ENCODE results near the gene OOSP1.

OOSP1 gene

DNA sequence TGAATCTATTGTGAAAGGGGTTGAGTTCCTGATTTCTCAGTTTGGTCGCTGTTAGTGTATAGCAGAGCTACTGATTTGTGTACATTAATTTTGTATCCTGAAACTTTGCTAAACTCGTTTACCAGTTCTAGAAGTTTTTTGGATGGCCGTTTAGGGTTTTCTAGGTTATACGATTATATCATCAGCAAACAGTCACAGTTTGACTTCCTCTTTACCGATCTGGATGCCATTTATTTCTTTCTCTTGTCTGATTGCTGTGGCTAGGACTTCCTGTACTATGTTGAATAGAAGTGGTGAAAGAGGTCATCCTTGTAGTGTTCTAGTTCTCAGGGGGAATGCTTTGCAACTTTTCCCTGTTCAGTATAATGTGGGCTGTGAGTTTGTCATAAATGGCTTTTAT lies 54.2 kb downstream of the OOSP1 start:
- no peak overlapping the region for H3K4me3 ChIP-seq (replicated peaks; ENCODE audit: low read depth, low read length)
- no peak for TF ChIP-seq CTCF (IDR thresholded peaks at IDR 0.05; ENCODE audit: insufficient read depth, low read length, poor library complexity, severe bottlenecking)
- no peaks in the 10 kb centered on the region for H3K36me3 ChIP-seq (ENCODE audit: control insufficient read depth, insufficient read depth, low read length)
- DNase-seq (ENCODE audit: extremely low read depth, insufficient read length), result no peak
- no peaks in the 10 kb centered on the region for H3K27me3 ChIP-seq (replicated peaks; ENCODE audit: control insufficient read depth, insufficient read depth, low read length)

DNA sequence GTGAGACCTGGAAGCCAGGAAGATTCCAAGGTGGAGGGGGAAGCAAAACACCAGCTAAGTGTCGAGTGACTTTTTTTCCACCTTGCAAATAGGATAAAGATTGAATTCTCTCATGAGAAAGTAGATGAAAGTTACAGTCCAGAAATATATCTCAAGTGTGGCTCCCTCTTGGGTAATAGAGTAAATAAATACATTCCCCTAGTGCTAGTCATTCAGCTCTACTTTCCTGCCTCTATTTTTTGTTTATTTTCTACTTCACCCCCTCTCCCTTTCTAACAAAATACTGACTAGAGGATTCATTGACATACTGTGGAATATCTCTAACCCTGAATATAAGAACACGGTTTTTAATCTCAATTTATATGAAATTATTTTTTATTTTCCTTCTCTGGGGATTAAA lies 59.6 kb downstream of the OOSP1 start:
- Histone ChIP-seq H3K4me3 (replicated peaks; ENCODE audit: low read depth, low read length) (no peak overlapping the region), H3K27me3 (replicated peaks; ENCODE audit: control insufficient read depth, insufficient read depth, low read length) (no peaks in the 10 kb centered on the region), H3K36me3 (ENCODE audit: control insufficient read depth, insufficient read depth, low read length) (no peaks in the 10 kb centered on the region)
- no peak for DNase-seq (ENCODE audit: extremely low read depth, insufficient read length)
- TF ChIP-seq CTCF (IDR thresholded peaks at IDR 0.05; ENCODE audit: insufficient read depth, low read length, poor library complexity, severe bottlenecking), result no peak

DNA sequence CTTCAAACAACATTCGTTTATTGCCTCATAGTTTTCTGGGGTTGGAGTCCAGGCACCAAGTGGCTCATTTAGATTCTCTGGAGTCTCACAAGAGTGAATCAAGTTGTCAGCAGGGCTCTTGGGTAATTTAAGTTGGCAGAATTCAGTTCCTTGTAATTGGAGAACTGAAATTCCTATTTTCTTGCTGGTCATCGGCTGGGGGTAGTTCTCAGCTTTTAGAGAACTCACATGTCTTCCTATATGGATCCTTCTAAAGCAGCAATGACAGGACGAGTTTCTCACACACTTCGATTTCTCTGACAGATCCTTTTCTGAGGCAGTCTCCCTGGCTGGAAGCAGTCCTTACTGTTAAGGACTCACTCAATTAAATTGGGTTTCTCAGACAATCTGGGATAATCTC lies 61.5 kb downstream of the OOSP1 start:
- no peaks in the 10 kb centered on the region for H3K27me3 ChIP-seq (replicated peaks; ENCODE audit: control insufficient read depth, insufficient read depth, low read length)
- DNase-seq (ENCODE audit: extremely low read depth, insufficient read length), result no peak
- no peaks in the 10 kb centered on the region for H3K36me3 ChIP-seq (ENCODE audit: control insufficient read depth, insufficient read depth, low read length)
- TF ChIP-seq CTCF (IDR thresholded peaks at IDR 0.05; ENCODE audit: insufficient read depth, low read length, poor library complexity, severe bottlenecking), result no peak
- H3K4me3 ChIP-seq (replicated peaks; ENCODE audit: low read depth, low read length), result no peak overlapping the region

DNA sequence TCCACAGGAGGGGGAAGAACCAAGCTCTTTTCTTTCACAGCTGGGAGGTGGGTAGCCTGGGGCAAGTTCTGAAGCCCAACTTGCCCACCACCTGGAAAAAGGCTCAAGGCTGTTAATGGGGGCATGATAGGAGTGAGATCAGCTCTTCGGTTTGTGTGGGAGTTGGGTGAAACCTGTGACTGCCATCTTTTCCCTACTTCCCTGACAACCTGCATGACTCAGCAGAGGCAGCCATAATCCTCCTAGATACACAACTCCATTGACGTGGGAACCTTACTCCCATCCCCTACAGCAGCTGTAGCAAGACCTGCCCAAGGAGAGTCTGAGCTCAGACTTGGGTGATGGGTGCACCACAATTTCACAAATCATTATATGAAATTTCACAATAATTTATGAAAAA lies 65.5 kb downstream of the OOSP1 start:
- Histone ChIP-seq H3K27me3 (replicated peaks; ENCODE audit: control insufficient read depth, insufficient read depth, low read length) (no peaks in the 10 kb centered on the region), H3K4me3 (replicated peaks; ENCODE audit: low read depth, low read length) (no peak overlapping the region), H3K36me3 (ENCODE audit: control insufficient read depth, insufficient read depth, low read length) (no peaks in the 10 kb centered on the region)
- TF ChIP-seq CTCF (IDR thresholded peaks at IDR 0.05; ENCODE audit: insufficient read depth, low read length, poor library complexity, severe bottlenecking), result no peak
- DNase-seq (ENCODE audit: extremely low read depth, insufficient read length), result no peak

- TF ChIP-seq CTCF (IDR thresholded peaks at IDR 0.05; ENCODE audit: insufficient read depth, low read length, poor library complexity, severe bottlenecking), result no peak
- Histone ChIP-seq H3K36me3 (ENCODE audit: control insufficient read depth, insufficient read depth, low read length) (no peaks in the 10 kb centered on the region), H3K4me3 (replicated peaks; ENCODE audit: low read depth, low read length) (no peak overlapping the region), H3K27me3 (replicated peaks; ENCODE audit: control insufficient read depth, insufficient read depth, low read length) (no peaks in the 10 kb centered on the region)
- no peak for DNase-seq (ENCODE audit: extremely low read depth, insufficient read length)
These were observed 67.1 kb downstream of the OOSP1 start for GRCh38 chr11:60005360-60005759.

Data from GM06990 (cell line).